ENCODE data around the gene PTPN23.

The PTPN23 gene

GRCh38 chr3:47414666-47415587, 34.1 kb downstream of the PTPN23 start:
- DNase-seq (ENCODE audit: insufficient read length, low spot score) = no peak
- FAIRE-seq = no peak
- TF ChIP-seq CTCF (IDR thresholded peaks at IDR 0.05; ENCODE audit: insufficient read depth, missing control alignments) = no peak

- TF ChIP-seq CTCF (IDR thresholded peaks at IDR 0.05; ENCODE audit: insufficient read depth, missing control alignments) = no peak
- DNase-seq (ENCODE audit: insufficient read length, low spot score) (no peak), FAIRE-seq (no peak)
Measured at GRCh38 chr3:47416041-47416440, 35.2 kb downstream of the PTPN23 start.

GRCh38 chr3:47418167-47419082, 37.6 kb downstream of the PTPN23 start:
- FAIRE-seq = no peak
- no peak for DNase-seq (ENCODE audit: insufficient read length, low spot score)
- TF ChIP-seq CTCF (IDR thresholded peaks at IDR 0.05; ENCODE audit: insufficient read depth, missing control alignments) = no peak

GRCh38 chr3:47419083-47420043, 38.5 kb downstream of the PTPN23 start:
- FAIRE-seq (no peak), DNase-seq (ENCODE audit: insufficient read length, low spot score) (no peak)
- no peak for TF ChIP-seq CTCF (IDR thresholded peaks at IDR 0.05; ENCODE audit: insufficient read depth, missing control alignments)

- FAIRE-seq = no peak
- TF ChIP-seq CTCF (IDR thresholded peaks at IDR 0.05; ENCODE audit: insufficient read depth, missing control alignments) = no peak
- no peak for DNase-seq (ENCODE audit: insufficient read length, low spot score)
Measured at GRCh38 chr3:47420044-47420430, 39.2 kb downstream of the PTPN23 start.

Data from D721Med (cell line).